Measurements from ENCODE around the gene LYL1. TPM values are rescaled to one million over a fixed set of nuclear protein-coding genes. Genes with fewer than 3 reads are reported as not detected.

The LYL1 gene
- total RNA-seq, 1 donor from 2014 or later, result 4.0 TPM

DNA sequence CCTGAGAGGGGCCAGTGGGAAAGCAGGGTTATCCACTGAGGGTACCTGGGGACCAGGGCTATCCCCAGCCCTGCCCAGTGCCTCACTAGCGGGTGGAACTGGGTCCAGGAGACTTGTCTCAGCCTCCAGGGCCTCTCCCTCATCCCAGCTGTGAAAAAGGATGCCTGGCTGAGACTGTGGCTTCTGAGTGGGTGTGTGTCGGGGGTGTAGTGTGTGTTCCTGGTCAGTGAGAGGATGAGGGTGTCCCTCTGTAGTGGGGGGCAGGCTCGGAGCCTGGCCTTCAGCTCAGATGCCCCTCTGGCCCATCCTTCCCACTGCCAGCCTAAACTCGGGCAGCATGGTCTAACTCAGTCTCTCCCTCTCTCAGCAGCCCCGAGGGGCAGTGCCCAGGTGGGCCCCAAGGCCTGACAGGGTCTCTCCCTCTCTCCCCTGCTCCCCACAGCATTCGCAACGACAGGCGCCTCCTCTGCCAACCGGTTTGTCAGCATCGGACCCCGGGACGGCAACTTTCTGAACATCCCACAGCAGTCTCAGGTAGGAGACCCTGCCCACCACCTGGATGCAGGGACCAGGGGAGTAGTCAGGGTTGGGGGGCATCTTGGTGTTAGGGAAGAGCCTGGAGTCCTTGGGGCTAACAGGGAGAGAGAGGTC is 12.7 kb downstream of the LYL1 start:
- TF ChIP-seq, protein P1, sequence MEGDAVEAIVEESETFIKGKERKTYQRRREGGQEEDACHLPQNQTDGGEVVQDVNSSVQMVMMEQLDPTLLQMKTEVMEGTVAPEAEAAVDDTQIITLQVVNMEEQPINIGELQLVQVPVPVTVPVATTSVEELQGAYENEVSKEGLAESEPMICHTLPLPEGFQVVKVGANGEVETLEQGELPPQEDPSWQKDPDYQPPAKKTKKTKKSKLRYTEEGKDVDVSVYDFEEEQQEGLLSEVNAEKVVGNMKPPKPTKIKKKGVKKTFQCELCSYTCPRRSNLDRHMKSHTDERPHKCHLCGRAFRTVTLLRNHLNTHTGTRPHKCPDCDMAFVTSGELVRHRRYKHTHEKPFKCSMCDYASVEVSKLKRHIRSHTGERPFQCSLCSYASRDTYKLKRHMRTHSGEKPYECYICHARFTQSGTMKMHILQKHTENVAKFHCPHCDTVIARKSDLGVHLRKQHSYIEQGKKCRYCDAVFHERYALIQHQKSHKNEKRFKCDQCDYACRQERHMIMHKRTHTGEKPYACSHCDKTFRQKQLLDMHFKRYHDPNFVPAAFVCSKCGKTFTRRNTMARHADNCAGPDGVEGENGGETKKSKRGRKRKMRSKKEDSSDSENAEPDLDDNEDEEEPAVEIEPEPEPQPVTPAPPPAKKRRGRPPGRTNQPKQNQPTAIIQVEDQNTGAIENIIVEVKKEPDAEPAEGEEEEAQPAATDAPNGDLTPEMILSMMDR (conservative IDR thresholded peaks at IDR 0.05; ENCODE audit: low read depth, low read length), result no peak

DNA sequence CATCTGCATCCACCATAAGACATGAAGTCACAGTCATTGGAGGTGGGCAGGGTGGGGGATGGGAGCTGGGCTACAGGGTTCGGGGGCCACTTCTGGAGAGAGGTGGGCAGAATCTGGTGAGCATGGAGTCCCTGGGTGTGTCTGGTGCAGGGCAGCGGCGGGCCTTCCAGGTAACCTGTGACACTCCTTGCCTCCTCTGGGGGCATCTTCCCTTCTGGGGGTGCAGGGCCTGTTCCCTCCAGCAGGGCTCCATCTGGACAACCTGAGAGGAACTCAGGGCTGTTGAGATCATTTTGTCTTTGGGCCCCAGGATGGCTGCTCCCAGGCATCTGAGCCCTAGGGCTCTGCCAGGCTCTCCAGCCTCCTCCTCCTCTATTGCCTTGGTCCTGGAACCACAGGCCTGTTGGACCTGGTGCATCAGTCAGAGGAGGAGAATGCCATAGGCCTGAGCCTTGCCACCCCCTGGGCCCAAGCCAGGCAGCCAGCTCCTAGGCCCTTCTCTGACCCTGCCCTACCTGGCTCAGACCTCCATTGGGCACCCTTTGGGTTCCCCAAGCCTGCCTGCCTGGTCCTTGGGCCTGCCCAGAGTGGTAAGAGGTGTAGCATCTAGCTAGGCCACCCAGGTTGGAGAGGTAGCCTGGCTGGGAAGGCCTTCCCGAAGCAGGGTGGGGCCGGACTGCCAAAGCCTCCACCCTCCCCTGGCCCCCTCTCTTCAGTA is 13.4 kb downstream of the LYL1 start:
- no peak overlapping the region for H3K4me3 ChIP-seq (ENCODE audit: low read depth, low read length)
- TF ChIP-seq, protein P1 (conservative IDR thresholded peaks at IDR 0.05; ENCODE audit: low read depth, low read length), result peak; percentile 44
- DNase-seq (ENCODE audit: low read depth), result no peak

More for the DNA sequence above, 12.7 kb downstream of the LYL1 start:
- DNase-seq (ENCODE audit: low read depth), result no peak
- H3K4me3 ChIP-seq (ENCODE audit: low read depth, low read length), result no peak overlapping the region

DNA sequence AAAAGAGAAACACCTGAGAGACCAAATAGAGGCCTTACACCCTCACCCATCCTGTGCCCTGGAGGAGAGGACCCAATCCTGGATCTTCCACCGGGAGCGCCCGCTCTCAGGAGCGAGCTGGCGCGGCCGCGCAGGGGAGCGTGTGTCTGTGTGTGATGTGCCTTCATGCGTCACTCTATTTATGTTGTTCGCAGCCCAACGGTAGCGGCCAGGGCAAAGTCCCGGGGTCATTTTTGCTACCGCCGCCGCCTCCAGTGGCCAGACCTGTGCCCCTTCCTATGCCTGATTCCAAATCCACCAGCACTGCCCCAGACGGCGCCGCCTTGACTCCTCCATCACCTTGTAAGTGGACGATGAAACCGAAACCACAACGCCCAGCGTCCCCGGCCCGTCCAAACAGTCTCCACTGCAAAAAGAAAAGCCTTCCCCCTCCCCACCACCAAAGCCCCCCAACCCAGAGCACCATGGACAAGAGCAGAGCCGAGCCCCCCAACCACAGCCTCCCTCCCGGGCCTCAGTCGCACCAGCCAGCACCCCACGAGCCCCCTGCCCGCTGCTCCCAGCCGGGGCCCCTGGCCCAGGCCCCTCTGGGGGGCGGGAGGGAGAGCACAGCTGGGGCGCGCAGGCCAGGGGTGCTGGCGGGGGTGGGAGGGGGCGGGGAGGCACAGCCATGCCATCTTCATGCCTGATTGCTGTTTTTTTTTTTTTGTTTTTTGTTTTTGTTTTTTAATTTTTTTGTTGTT is 14.7 kb downstream of the LYL1 start:
- no peak for DNase-seq (ENCODE audit: low read depth)
- H3K4me3 ChIP-seq (ENCODE audit: low read depth, low read length), result peak overlapping the region; percentile 51
- TF ChIP-seq, protein P1 (conservative IDR thresholded peaks at IDR 0.05; ENCODE audit: low read depth, low read length), result no peak

DNA sequence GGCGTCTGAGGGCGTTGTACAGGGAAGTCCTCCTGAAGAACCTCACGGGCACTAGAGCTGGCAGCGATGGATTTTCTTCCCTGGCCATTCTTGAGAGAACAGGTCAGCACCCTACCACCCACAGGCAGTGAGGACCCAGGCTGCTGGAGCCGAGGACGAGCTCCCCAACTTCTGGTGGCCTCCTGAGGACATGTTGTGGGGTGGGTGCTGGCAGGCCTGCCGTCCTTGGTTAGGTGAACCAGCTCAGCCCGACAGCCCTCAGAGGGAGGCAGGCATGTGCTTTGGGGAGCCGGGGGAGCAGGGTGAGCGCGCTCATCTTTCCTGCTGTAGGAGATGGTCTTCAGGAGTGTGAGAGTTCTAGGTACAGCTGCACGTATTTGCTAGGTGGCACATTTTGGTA is 15.4 kb downstream of the LYL1 start:
- no peak overlapping the region for H3K4me3 ChIP-seq (ENCODE audit: low read depth, low read length)
- TF ChIP-seq, protein P1 (conservative IDR thresholded peaks at IDR 0.05; ENCODE audit: low read depth, low read length), result no peak
- DNase-seq (ENCODE audit: low read depth), result no peak

DNA sequence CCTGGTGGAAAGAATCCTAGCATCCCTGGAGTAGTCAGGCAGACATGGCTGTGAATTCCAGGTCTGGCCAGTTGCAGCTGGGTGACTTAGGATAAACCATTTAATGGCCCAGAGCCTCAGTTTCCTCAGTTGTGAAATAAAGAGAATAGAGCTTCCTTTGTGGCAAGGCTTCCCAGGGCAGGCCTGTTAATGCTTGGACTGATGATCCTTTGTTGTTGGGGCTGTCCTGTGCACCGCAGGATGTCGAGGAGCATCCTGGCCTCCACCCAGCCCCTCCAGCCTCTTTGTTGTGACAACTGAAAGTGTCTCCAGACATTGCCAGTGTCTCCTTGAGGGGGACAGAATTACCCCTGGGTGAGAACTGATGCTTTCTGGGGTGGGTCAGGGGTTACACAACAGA is 16.3 kb downstream of the LYL1 start:
- DNase-seq (ENCODE audit: low read depth), result no peak
- TF ChIP-seq, protein P1 (conservative IDR thresholded peaks at IDR 0.05; ENCODE audit: low read depth, low read length), result no peak
- H3K4me3 ChIP-seq (ENCODE audit: low read depth, low read length), result no peak overlapping the region

DNA sequence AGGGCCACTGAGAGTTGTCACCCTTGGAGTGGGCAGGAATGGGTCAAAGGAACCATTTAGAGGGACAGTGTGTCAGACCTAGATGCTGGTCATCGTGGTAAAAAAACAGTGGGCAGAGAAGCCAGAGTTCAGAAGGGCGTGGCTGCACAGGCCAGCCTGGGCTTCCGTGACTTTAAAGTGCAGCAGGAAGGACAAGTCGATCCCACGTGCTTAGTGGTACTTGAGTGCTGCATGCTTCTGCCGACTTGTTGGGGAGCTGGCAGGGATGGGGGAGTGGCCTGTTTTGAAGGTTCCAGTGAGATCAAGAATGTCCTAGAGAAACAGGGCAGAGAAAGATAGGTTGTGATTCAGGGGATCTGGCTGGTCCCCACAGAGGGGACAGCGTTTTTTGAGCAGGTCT is 17.0 kb downstream of the LYL1 start:
- no peak overlapping the region for H3K4me3 ChIP-seq (ENCODE audit: low read depth, low read length)
- TF ChIP-seq, protein P1 (conservative IDR thresholded peaks at IDR 0.05; ENCODE audit: low read depth, low read length), result no peak
- no peak for DNase-seq (ENCODE audit: low read depth)
